Gastrocnemius medialis (tissue), 4 donors: ENCODE data around the gene RBBP8NL. TPM values are rescaled to one million over a fixed set of nuclear protein-coding genes. Genes with fewer than 3 reads are reported as not detected.
"Not testable (repeated sequence)": the region's sequence is repeated elsewhere in the genome, so short reads cannot be mapped to it uniquely, and the experiment has no call there.

Experiments used
- ATAC-seq, 2 donors: fragments of 150-250 bp; one replicate each; pipeline ENCODE4 v1.9.1; 2016
- DNase-seq, 2 donors: peaks; one replicate each; pipeline ENCODE4 v3.0.0-alpha.2; 2019
- H3K27ac ChIP-seq, 4 donors: fragments of 200-600 bp; sonication (generic); 1 replicate in 1 of 4; 2 replicates in 3 of 4; pipeline ENCODE4 v1.5.1; 2016 to 2018; ENCODE audit warnings: mild to moderate bottlenecking in 2 of 4, moderate library complexity in 1 of 4
- H3K27me3 ChIP-seq, 3 donors: fragments of 200-600 bp; sonication (generic) in 2 of 3; 1 replicate in 1 of 3; 2 replicates in 2 of 3; pipeline versions ENCODE4 v1.5.1 to v1.6.0; 2016 to 2019; ENCODE audit warnings: mild to moderate bottlenecking in 1 of 3, moderate library complexity in 1 of 3
- H3K36me3 ChIP-seq, 2 donors: fragments of 200-600 bp; sonication (generic) in 1 of 2; one replicate each; pipeline ENCODE4 v1.5.1; 2017 to 2018
- H3K4me1 ChIP-seq, 2 donors: fragments of 200-600 bp; sonication (generic) in 1 of 2; one replicate each; pipeline ENCODE4 v1.5.1; 2016 to 2017; ENCODE audit warnings: mild to moderate bottlenecking in 2 of 2
- H3K4me3 ChIP-seq, 4 donors: fragments of 200-600 bp; sonication (generic) in 3 of 4; 1 replicate in 1 of 4; 2 replicates in 3 of 4; pipeline ENCODE4 v1.5.1; 2016 to 2019; ENCODE audit warnings: mild to moderate bottlenecking in 2 of 4
- H3K9me3 ChIP-seq, 3 donors: fragments of 200-600 bp; sonication (generic) in 2 of 3; 1 replicate in 1 of 3; 2 replicates in 2 of 3; pipeline ENCODE4 v1.5.1; 2016 to 2019
- POLR2A ChIP-seq, 2 donors: fragments of 450-650 bp; IDR thresholded peaks; one replicate each; pipeline ENCODE4 v1.6.1; 2017; ENCODE audit warnings: antibody characterized with exemption in 2 of 2, mild to moderate bottlenecking in 2 of 2, moderate library complexity in 2 of 2
- in situ Hi-C, 4 donors: fragments of 200-750 bp; cut with MboI; loops; one replicate each; pipeline versions ENCODE4 v1.15.0 to v1.8.0; 2017; ENCODE audit warnings: low sequenced_read_pairs in 4 of 4
- intact Hi-C: fragments of 100-400 bp; cut with DNase I; formaldehyde crosslinking; loops from one replicate; pipeline ENCODE4 v1.15.1; 2023; ENCODE audit warnings: low total_unique reads
- total RNA-seq, 4 donors: library from RNA; depleted of rRNA; stranded (reverse); fragments of >200 nt; gene quantifications; one replicate each; pipeline versions ENCODE4 v1.1.0 to v1.2.3, GENCODE V29; 2016
- TF ChIP-seq, protein P1 (sequence below), 5 experiments: fragments of 450-650 bp in 3 of 5; fragments of 200-600 bp in 2 of 5; sonication (generic) in 2 of 5; IDR thresholded peaks in 4 of 5; conservative IDR thresholded peaks in 1 of 5; 1 replicate in 4 of 5; 2 replicates in 1 of 5; pipeline ENCODE4 v1.5.1; 2016 to 2019; ENCODE audit warnings: antibody characterized with exemption in 5 of 5, mild to moderate bottlenecking in 3 of 5, moderate library complexity in 3 of 5

RBBP8NL gene
- total RNA-seq, 4 donors from 2014 or later, result not detected

DNA sequence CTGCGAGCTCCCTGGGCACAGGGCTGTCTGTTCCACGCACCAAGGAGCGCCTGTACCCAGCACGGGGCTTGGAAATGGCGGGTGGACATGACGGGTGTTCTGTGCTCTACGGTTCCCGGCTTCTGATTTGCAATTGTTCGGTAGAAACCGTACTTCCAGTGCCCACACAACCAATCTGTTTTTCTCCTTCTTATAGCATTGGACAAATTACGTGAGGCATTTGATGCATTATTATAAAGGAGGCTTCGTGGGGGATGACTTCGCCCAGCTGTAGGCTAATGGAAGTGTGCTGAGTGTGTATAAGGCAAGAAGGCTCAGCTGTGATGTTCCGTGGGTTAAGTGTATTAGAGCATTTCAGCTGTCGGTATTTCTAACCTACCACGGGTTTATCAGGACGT, 50.3 kb downstream of the RBBP8NL start:
- intact Hi-C loops (no loop called here), in situ Hi-C loops (loop anchor here in 2 of 4 donors (25.0 kb wide), 3 partner anchors 90 to 365 kb away; partner anchors contain the start of gene MTG2 (in 1 of the 2))
- Histone ChIP-seq H3K9me3 (no peaks in the 10 kb centered on the region), H3K27ac (no peak overlapping the region), H3K36me3 (no peaks in the 10 kb centered on the region), H3K4me1 (peaks cover 3 to 17% of the 10 kb centered on the region in 2 donors), H3K4me3 (no peak overlapping the region), H3K27me3 (no peaks in the 10 kb centered on the region)
- ATAC-seq, result no peak
- no peak for TF ChIP-seq POLR2A (IDR thresholded peaks at IDR 0.05)
- TF ChIP-seq, protein P1, sequence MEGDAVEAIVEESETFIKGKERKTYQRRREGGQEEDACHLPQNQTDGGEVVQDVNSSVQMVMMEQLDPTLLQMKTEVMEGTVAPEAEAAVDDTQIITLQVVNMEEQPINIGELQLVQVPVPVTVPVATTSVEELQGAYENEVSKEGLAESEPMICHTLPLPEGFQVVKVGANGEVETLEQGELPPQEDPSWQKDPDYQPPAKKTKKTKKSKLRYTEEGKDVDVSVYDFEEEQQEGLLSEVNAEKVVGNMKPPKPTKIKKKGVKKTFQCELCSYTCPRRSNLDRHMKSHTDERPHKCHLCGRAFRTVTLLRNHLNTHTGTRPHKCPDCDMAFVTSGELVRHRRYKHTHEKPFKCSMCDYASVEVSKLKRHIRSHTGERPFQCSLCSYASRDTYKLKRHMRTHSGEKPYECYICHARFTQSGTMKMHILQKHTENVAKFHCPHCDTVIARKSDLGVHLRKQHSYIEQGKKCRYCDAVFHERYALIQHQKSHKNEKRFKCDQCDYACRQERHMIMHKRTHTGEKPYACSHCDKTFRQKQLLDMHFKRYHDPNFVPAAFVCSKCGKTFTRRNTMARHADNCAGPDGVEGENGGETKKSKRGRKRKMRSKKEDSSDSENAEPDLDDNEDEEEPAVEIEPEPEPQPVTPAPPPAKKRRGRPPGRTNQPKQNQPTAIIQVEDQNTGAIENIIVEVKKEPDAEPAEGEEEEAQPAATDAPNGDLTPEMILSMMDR (IDR thresholded peaks at IDR 0.05 in 4 of 5, conservative IDR thresholded peaks at IDR 0.05 in 1 of 5), result no peak
- no peak for DNase-seq

DNA sequence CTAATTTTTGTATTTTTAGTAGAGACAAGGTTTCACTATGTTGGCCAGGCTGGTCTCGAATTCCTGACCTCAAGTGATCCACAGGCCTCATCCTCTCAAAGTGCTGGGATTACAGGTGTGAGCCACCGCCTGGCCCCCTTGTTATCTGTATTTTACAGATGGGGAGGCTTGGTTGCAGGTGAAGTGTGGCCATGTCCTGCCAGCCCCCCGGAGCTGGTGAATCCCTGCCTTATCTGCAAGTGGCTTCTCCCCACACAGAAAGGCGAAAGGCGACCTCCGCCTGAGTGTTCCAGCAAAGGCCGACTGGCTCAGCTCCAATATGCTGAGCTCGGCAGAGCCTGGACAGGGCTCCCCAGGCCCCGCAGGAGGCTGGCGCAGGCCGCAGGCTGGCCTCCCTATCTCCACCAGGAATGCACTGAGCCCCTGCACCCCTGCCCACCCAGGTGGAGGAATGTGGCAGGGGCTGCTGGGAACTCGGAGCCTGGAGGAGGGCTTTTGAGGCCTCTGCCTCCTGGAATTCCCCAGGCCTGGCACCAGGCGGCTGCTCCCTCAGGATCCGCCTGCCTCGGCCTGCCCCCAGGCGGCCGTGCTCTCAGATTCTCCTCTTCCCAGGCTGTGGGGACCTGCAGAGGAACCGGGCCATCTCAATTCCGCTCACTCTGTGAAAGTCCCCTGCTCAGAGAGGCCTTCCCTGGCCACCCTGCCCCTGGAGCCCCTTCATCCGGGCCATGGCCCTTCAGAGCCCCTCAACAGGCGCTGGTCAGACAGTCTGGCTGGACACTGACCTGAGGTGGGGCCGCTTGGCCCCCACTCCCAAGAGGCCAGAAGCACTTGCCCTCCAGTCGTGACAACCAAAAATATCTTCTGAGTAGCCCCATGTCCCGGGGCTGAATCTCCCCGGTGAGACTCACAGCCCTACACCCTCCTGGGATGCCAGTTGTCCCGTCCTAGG, 51.0 kb downstream of the RBBP8NL start:
- Histone ChIP-seq H3K27me3 (no peaks in the 10 kb centered on the region), H3K4me1 (peaks cover 3 to 17% of the 10 kb centered on the region in 2 donors), H3K36me3 (no peaks in the 10 kb centered on the region), H3K27ac (peak overlapping the region in 3 of 4 donors; percentile 7 to 35 (median 25)), H3K9me3 (no peaks in the 10 kb centered on the region), H3K4me3 (peak overlapping the region in 1 of 4 donors; percentile 19)
- intact Hi-C loops, result no loop called here
- in situ Hi-C loops, result loop anchor here in 2 of 4 donors (25.0 kb wide), 3 partner anchors 89 to 364 kb away; partner anchors contain the start of gene MTG2 (in 1 of the 2)
- no peak for TF ChIP-seq POLR2A (IDR thresholded peaks at IDR 0.05)
- TF ChIP-seq, protein P1 (IDR thresholded peaks at IDR 0.05 in 4 of 5, conservative IDR thresholded peaks at IDR 0.05 in 1 of 5), result peak; percentile 46 to 67 (median 56)
- ATAC-seq (peak; percentile 65 to 73), DNase-seq (peak in 1 of 2 donors; percentile 64)

DNA sequence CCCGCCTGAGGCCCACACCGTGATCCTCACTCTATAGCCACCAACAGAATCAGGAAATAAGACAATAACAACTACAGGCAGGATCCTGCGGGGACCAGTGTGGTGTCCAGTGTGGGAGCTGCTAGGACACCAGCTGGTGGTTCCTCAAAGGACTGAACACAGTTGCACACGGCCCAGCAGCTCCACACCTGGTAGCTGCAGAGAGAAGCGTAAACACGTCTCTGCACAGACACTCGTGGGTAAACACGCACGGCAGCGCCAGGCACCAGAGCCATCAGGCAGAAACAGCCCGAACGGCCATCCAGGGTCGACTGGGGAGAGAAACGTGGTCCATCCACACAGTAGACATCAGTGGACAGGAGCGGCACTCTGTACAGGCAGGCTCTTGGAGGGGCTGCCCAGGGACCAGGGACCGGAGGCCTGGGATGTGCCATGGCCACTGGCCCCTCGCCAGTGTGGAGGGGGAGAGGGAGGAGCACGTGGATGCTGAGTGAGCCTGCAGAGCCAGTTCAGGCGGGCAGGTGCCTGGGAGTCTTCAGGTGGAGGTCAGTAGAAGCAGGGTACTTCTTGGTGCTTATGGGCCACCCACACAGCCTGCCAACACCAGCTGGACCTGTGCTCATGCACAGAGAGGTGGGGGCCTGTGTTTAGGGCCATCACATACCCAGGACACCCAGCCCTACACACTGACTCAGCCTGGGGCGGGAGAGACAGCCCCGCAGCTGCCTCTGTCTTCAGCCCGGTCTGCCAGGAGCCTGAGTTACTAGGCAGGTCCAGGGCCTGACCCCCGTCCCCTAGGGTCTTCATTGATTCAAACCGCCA, 52.8 kb downstream of the RBBP8NL start:
- ATAC-seq, result no peak
- intact Hi-C loops (no loop called here), in situ Hi-C loops (loop anchor here in 2 of 4 donors (25.0 kb wide), 3 partner anchors 87 to 362 kb away; partner anchors contain the start of gene MTG2 (in 1 of the 2))
- DNase-seq, result no peak
- no peaks in the 10 kb centered on the region for H3K36me3 ChIP-seq
- no peak overlapping the region for H3K27ac ChIP-seq
- H3K4me1 ChIP-seq, result peaks cover 10 to 30% of the 10 kb centered on the region in 2 donors
- H3K4me3 ChIP-seq, result no peak overlapping the region
- TF ChIP-seq, protein P1 (IDR thresholded peaks at IDR 0.05 in 4 of 5, conservative IDR thresholded peaks at IDR 0.05 in 1 of 5), result no peak
- no peak for TF ChIP-seq POLR2A (IDR thresholded peaks at IDR 0.05)
- no peaks in the 10 kb centered on the region for H3K27me3 ChIP-seq
- H3K9me3 ChIP-seq, result no peaks in the 10 kb centered on the region

DNA sequence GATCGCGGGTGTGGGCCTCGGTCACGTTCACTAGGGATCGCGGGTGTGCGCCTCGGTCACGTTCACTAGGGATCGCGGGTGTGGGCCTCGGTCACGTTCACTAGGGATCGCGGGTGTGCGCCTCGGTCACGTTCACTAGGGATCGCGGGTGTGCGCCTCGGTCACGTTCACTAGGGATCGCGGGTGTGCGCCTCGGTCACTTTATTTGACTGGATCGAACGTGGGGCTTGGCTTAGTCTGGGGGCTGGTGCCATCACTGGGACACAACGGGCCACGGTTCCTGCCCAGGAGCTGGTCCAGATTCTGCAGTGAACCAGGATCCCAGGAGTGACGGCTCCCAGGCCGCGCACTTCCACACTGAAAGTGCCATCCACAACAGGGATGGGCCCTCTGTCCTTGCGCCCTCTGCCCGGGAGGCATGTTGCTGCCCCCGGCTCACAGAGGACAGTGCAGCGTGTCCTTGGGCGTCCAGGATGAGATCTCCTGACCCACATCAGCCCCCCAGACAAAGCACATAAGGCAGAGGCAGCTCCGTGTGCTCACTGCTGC, 53.6 kb downstream of the RBBP8NL start:
- intact Hi-C loops, H3K9me3 ChIP-seq, H3K4me3 ChIP-seq, DNase-seq, ATAC-seq, H3K36me3 ChIP-seq, in situ Hi-C loops, H3K27ac ChIP-seq, H3K27me3 ChIP-seq: not testable (repeated sequence)
- H3K4me1 ChIP-seq, result peaks cover 17 to 39% of the 10 kb centered on the region in 2 donors
